Fibroblast of mammary gland (primary cell): Measurements from ENCODE around the gene CENPU.

Experiments
- DNase-seq: peaks from one replicate; pipeline ENCODE4 v3.0.0-alpha.2; 2010; ENCODE audit warnings: low read depth
- H3K4me3 ChIP-seq: 2 replicates; pipeline ENCODE4 v1.5.1; 2011; ENCODE audit warnings: low read depth, mild to moderate bottlenecking, low read length, moderate library complexity; ENCODE audit not compliant: control insufficient read depth
- TF ChIP-seq, protein P1 (sequence below): conservative IDR thresholded peaks from 2 replicates; pipeline ENCODE4 v1.5.1; 2011; ENCODE audit warnings: low read depth, low read length, inconsistent platforms; ENCODE audit not compliant: control insufficient read depth, insufficient read depth

Gene CENPU

DNA sequence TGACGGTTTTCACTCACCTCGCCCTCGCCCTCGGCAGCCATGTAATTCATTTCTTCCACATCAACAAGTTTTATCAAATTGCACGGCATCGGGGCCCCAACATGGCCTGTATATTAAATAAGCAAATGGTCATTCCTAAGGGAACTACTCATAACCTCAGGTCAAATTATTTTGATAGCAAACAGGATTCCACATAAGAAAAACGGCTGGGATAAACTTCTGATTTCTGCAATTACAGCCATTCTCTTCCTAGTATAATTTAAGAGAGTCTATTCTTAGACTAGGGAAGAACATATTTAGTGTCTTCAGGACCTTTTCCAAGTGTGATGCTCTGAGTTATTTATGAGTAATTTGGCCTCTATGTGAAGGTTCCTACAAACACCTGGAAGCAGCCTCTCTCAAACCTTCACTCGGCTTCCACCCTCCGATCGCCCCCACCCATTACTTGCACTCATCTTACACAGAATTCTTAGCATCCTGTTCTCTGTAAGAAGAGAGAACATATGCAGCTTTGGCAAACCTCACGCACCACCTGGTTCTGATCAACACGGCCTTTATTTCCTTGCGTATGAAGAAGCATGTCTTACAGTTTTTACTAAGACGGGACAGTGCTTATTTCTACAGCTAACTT lies 29.4 kb upstream of the CENPU start:
- TF ChIP-seq, protein P1, sequence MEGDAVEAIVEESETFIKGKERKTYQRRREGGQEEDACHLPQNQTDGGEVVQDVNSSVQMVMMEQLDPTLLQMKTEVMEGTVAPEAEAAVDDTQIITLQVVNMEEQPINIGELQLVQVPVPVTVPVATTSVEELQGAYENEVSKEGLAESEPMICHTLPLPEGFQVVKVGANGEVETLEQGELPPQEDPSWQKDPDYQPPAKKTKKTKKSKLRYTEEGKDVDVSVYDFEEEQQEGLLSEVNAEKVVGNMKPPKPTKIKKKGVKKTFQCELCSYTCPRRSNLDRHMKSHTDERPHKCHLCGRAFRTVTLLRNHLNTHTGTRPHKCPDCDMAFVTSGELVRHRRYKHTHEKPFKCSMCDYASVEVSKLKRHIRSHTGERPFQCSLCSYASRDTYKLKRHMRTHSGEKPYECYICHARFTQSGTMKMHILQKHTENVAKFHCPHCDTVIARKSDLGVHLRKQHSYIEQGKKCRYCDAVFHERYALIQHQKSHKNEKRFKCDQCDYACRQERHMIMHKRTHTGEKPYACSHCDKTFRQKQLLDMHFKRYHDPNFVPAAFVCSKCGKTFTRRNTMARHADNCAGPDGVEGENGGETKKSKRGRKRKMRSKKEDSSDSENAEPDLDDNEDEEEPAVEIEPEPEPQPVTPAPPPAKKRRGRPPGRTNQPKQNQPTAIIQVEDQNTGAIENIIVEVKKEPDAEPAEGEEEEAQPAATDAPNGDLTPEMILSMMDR, result no peak
- no peak overlapping the region for H3K4me3 ChIP-seq
- DNase-seq, result peak; percentile 91

DNA sequence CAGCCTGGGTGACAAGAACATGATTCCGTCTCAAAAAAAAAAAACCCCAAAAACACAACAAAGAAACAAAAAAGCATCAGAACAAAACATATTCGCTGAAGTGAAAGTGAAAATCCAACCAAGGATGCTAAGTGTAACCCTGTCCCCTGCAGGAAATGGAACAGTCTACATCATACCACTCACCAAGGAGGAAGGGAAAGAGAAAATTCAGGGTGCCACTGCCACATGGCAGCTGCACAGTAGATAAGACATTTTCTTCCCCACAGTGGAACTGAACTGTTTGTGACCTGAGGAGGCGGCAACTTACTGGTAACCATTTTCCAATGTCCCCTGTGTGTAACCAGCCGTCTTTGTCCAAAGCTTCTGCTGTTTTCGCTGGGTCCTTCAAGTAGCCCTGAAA lies 28.2 kb upstream of the CENPU start:
- TF ChIP-seq, protein P1, result no peak
- DNase-seq, result no peak

DNA sequence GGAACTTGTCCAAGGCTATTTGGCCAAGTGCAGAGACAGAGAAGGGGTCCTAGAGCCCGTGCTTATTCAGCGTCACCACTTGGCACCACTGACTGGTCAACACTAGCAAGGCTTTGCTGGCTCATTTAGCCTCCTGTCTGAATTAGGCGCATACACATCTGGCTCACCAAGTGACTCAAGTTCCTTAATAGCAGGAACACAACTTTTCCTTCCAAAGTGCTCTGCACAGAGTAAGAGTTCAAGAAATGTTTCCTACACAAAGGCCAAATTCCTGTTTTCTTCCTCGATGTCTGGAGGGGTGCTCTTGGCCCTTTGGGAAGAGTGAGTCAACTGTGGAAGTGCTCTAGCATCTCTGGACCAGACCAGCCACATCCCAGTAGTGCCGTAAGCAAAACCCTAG lies 26.8 kb upstream of the CENPU start:
- no peak overlapping the region for H3K4me3 ChIP-seq
- TF ChIP-seq, protein P1, result no peak
- peak; percentile 76 for DNase-seq

More for the DNA sequence above, 28.2 kb upstream of the CENPU start:
- no peak overlapping the region for H3K4me3 ChIP-seq

DNA sequence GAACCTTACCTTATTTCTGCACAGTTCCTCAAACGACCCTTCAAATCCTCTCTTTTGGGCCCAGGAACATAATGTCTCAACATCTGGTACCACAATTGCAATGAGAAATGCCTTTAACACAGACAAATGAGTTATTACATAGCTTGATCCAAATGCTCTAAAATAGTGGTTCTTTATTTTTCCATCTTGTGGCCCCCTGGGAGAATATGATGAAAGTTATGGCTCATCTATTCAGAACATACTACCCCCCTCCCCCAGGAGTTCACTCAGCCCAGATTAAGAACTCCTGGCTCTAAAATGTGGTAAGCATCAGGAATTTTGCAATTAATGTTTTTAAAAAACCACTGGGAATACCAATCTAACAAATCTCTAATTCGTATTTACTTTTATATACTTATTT lies 23.9 kb upstream of the CENPU start:
- DNase-seq, result peak; percentile 88
- TF ChIP-seq, protein P1, result no peak
- H3K4me3 ChIP-seq, result no peak overlapping the region

DNA sequence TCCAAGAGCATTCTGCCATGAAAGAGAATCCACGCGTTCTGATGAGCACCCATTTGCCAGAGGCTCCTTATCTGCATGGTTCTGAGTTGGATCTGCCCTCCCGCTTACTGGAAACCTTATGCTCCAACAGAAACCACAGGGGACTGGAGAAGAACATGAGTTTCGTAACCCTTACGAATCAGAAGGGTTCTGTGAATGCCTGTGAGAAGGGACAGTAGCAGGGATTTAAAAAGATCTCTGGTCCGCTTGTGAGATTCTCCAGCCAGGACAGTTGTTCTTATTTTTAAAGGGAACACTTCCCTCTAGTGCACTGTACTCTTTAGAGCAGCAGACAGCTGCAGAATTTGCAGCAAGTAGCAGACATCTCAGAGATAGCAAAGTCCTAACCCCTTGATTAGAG lies 22.5 kb upstream of the CENPU start:
- peak; percentile 90 for DNase-seq
- TF ChIP-seq, protein P1, result no peak
- no peak overlapping the region for H3K4me3 ChIP-seq

DNA sequence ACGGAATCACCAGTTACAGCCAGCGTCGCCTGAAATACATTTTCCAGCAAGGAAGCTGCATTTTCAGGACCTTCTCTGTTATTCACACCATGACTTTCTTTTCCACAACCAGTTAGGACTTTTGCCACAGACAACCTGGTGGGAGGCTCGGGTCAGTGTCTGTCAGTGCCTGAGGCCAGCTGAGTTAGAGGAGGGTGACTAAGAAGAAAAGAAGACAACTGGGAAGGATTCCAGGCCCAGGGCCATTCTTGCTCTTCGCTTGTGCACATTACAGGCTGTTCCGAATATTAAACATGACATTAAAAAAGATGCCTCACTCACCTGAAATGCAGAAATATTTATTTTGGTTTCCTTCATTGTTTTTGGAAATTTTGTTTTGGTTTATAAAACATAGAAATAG lies 21.4 kb upstream of the CENPU start:
- H3K4me3 ChIP-seq, result no peak overlapping the region
- TF ChIP-seq, protein P1, result no peak
- DNase-seq, result peak; percentile 83

DNA sequence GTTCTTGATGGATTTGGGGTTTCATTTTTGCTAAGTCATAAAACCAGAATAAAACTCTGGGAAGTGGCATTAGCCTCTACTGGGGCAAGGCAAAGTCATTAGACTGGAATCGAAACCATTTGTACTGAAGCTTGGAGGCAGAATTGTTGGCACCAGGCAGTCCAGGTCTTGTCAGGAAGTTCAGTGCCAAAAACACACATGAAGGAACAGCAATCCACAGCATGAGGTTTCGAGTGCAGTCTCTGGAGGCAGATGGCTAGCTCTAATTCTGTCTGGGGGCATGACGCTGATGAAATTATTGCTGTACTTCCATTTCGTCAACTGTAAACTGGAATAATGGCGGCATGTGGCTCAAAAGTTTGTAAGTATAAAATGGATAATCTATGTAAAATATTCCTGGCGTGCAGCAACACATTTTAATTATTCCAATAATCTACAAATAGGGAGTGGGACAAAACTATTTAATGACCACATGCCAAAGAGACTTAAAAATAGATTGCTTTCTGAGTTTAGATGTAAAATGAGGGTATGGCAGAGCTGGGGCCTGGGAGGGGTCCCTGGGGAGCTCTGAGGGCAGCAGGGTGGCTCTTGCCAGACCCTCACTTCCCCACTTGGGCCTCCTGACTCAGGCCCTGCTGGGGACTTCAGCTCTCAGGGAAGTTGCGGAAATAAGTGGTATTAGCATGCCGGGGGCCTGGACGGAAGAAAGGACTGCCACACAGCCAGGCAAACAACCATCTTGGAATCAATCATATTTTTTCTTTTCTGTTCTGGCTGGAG lies 18.8 kb upstream of the CENPU start:
- DNase-seq, result no peak
- TF ChIP-seq, protein P1, result no peak
- no peak overlapping the region for H3K4me3 ChIP-seq
